DMS153 (cell line): Measurements from ENCODE around the gene CDX2.
A peak's percentile ranks its signal among the peaks of the same experiment; 100 is the strongest.

Source experiments
- DNase-seq: peaks from one replicate; lab custom pipeline; 2025; lab: John Stamatoyannopoulos, UW

The CDX2 gene

GRCh38 chr13:27928805-27929753 is 40.0 kb downstream of the CDX2 start:
- no peak for DNase-seq

- no peak for DNase-seq
Measured at GRCh38 chr13:27928353-27928804, 40.7 kb downstream of the CDX2 start.

GRCh38 chr13:27927444-27928352 is 41.4 kb downstream of the CDX2 start:
- no peak for DNase-seq

- DNase-seq = no peak
Measured at GRCh38 chr13:27926644-27927434, 42.3 kb downstream of the CDX2 start.

GRCh38 chr13:27925220-27925991 is 43.7 kb downstream of the CDX2 start:
- no peak for DNase-seq

GRCh38 chr13:27924529-27925141 is 44.5 kb downstream of the CDX2 start:
- no peak for DNase-seq

- DNase-seq = no peak
Measured at GRCh38 chr13:27923794-27924528, 45.2 kb downstream of the CDX2 start.

- DNase-seq = no peak
Measured at GRCh38 chr13:27922883-27923612, 46.1 kb downstream of the CDX2 start.

- DNase-seq = no peak
Measured at GRCh38 chr13:27921961-27922882, 46.9 kb downstream of the CDX2 start.

- no peak for DNase-seq
Measured at GRCh38 chr13:27921421-27921960, 47.6 kb downstream of the CDX2 start.

- no peak for DNase-seq
Measured at GRCh38 chr13:27920677-27921420, 48.3 kb downstream of the CDX2 start.

- DNase-seq = peak; percentile 52
Measured at GRCh38 chr13:27919934-27920676, 49.0 kb downstream of the CDX2 start, which contains the start of gene PDX1. PDX1 (plus strand) TSS chr13:27920000; CDS start chr13:27920139, 139 bp downstream.

GRCh38 chr13:27919659-27919933 is 49.5 kb downstream of the CDX2 start:
- DNase-seq = no peak

- DNase-seq = no peak
Measured at GRCh38 chr13:27918918-27919658, 50.0 kb downstream of the CDX2 start.

- no peak for DNase-seq
Measured at GRCh38 chr13:27918041-27918917, 50.8 kb downstream of the CDX2 start.
